Natural killer cell (primary cell): ENCODE measurements around the gene RHOG. TPM values are rescaled to one million over a fixed set of nuclear protein-coding genes. Genes with fewer than 3 reads are reported as not detected.
A peak's percentile ranks its signal among the peaks of the same experiment; 100 is the strongest.

Experiments
- ATAC-seq, 3 donors: fragments of 150-1000 bp in 2 of 3; fragments of 200-7000 bp in 1 of 3; cut with Tn5 transposase; 1 replicate in 1 of 3; 2 replicates in 2 of 3; pipeline ENCODE4 v1.10.0; 2021; ENCODE audit warnings: mild to moderate bottlenecking in 2 of 3, moderate library complexity in 2 of 3
- DNase-seq, 2 donors: peaks; one replicate each; pipeline versions ENCODE4 v3.0.0 to v3.0.0-alpha.2; 2013 to 2021; ENCODE audit warnings: mixed read lengths in 1 of 2
- H3K27ac ChIP-seq: one replicate; pipeline ENCODE4 v1.5.1; 2013; ENCODE audit warnings: mild to moderate bottlenecking, low read length
- H3K27me3 ChIP-seq: one replicate; pipeline ENCODE4 v1.6.1; 2013; ENCODE audit warnings: low read length; ENCODE audit not compliant: control insufficient read depth, insufficient read depth
- H3K36me3 ChIP-seq: one replicate; pipeline ENCODE4 v1.6.1; 2013; ENCODE audit warnings: low read length; ENCODE audit not compliant: control insufficient read depth, insufficient read depth
- H3K4me1 ChIP-seq: one replicate; pipeline ENCODE4 v1.6.1; 2013; ENCODE audit warnings: low read length; ENCODE audit not compliant: control insufficient read depth, insufficient read depth
- H3K4me3 ChIP-seq: one replicate; pipeline ENCODE4 v1.5.1; 2013; ENCODE audit warnings: low read length
- H3K9me3 ChIP-seq: one replicate; pipeline ENCODE4 v1.6.1; 2013; ENCODE audit warnings: low read length; ENCODE audit not compliant: control insufficient read depth, insufficient read depth
- H3K27ac Mint-ChIP-seq, 2 donors: one replicate each; pipeline ENCODE4 v1.8.0; 2022; ENCODE audit warnings: mild to moderate bottlenecking in 2 of 2, mixed read lengths in 2 of 2, moderate library complexity in 1 of 2
- H3K27me3 Mint-ChIP-seq, 2 donors: one replicate each; pipeline ENCODE4 v1.8.0; 2022; ENCODE audit warnings: low read depth in 2 of 2, mixed read lengths in 2 of 2
- H3K36me3 Mint-ChIP-seq: one replicate; pipeline ENCODE4 v1.8.0; 2022; ENCODE audit warnings: mixed read lengths
- H3K4me1 Mint-ChIP-seq, 2 donors: one replicate each; pipeline ENCODE4 v1.8.0; 2022; ENCODE audit warnings: mixed read lengths in 2 of 2
- H3K4me3 Mint-ChIP-seq: one replicate; pipeline ENCODE4 v1.8.0; 2022; ENCODE audit warnings: mild to moderate bottlenecking, moderate library complexity, mixed read lengths
- H3K9me3 Mint-ChIP-seq, 2 donors: one replicate each; pipeline ENCODE4 v1.8.0; 2022; ENCODE audit warnings: mixed read lengths in 2 of 2
- CTCF ChIP-seq: fragments of 200-600 bp; IDR thresholded peaks from one replicate; pipeline ENCODE4 v1.8.0; 2022; ENCODE audit warnings: antibody characterized with exemption
- WGBS: methylation state at CpG from one replicate; pipeline ENCODE4 v1.1.7; 2013; ENCODE audit warnings: missing lambda C conversion rate; ENCODE audit not compliant: insufficient coverage; 5-methylcytosine and 5-hydroxymethylcytosine counted together
- intact Hi-C: fragments of 100-400 bp; cut with micrococcal nuclease; formaldehyde crosslinking; loops from one replicate; pipeline ENCODE4 v1.14.2; 2022
- total RNA-seq, 4 donors: library from RNA; stranded (reverse); fragments of 120-200 nt in 1 of 4; gene quantifications; one replicate each; pipeline versions ENCODE4 v1.2.3 to v1.2.4, GENCODE V29; 2013 to 2022

RHOG gene
- total RNA-seq, 3 donors from 2014 or later (not counting 1 experiment from before 2014, with no cell fraction given): 114 to 145 (median 137) TPM

- WGBS: 73% methylated on average over 1 of the region's 1 CpG
- intact Hi-C loops: no loop called here
- no peak overlapping the region for H3K4me3 Mint-ChIP-seq
- Histone ChIP-seq H3K4me1 (peaks cover 21% of the 10 kb centered on the region), H3K36me3 (no peaks in the 10 kb centered on the region), H3K4me3 (no peak overlapping the region), H3K9me3 (no peaks in the 10 kb centered on the region), H3K27me3 (no peaks in the 10 kb centered on the region), H3K27ac (no peak overlapping the region)
- no peaks in the 10 kb centered on the region for H3K27me3 Mint-ChIP-seq
- H3K9me3 Mint-ChIP-seq: no peaks in the 10 kb centered on the region
- H3K27ac Mint-ChIP-seq: peak overlapping the region; percentile 45 to 59
- no peak for TF ChIP-seq CTCF
- ATAC-seq (no peak), DNase-seq (no peak)
- no peaks in the 10 kb centered on the region for H3K36me3 Mint-ChIP-seq
- H3K4me1 Mint-ChIP-seq: peaks cover 60 to 66% of the 10 kb centered on the region in 2 donors
Observed at GRCh38 chr11:3886985-3887384, 46.2 kb upstream of the RHOG start.

GRCh38 chr11:3885855-3886254 lies 45.1 kb upstream of the RHOG start:
- 92% methylated on average over 6 of the region's 7 CpGs for WGBS
- peaks cover 61 to 71% of the 10 kb centered on the region in 2 donors for H3K4me1 Mint-ChIP-seq
- H3K27me3 Mint-ChIP-seq: no peaks in the 10 kb centered on the region
- H3K36me3 Mint-ChIP-seq: no peaks in the 10 kb centered on the region
- H3K27ac Mint-ChIP-seq: peak overlapping the region in 1 of 2 donors; percentile 68
- no peak overlapping the region for H3K4me3 Mint-ChIP-seq
- ATAC-seq (no peak), DNase-seq (no peak)
- no peaks in the 10 kb centered on the region for H3K9me3 Mint-ChIP-seq
- no peaks in the 10 kb centered on the region for H3K36me3 ChIP-seq
- peaks cover 30% of the 10 kb centered on the region for H3K4me1 ChIP-seq
- intact Hi-C loops: no loop called here
- H3K4me3 ChIP-seq: no peak overlapping the region
- no peaks in the 10 kb centered on the region for H3K27me3 ChIP-seq
- no peaks in the 10 kb centered on the region for H3K9me3 ChIP-seq
- TF ChIP-seq CTCF: no peak
- H3K27ac ChIP-seq: no peak overlapping the region

GRCh38 chr11:3882655-3883054 lies 41.9 kb upstream of the RHOG start:
- Mint-ChIP-seq H3K4me3 (no peak overlapping the region), H3K27ac (peak overlapping the region; percentile 30 to 80), H3K9me3 (no peaks in the 10 kb centered on the region), H3K4me1 (peaks cover 71 to 78% of the 10 kb centered on the region in 2 donors), H3K36me3 (no peaks in the 10 kb centered on the region), H3K27me3 (no peaks in the 10 kb centered on the region)
- H3K9me3 ChIP-seq: no peaks in the 10 kb centered on the region
- H3K36me3 ChIP-seq: no peaks in the 10 kb centered on the region
- peak; percentile 31 for TF ChIP-seq CTCF
- H3K27me3 ChIP-seq: no peaks in the 10 kb centered on the region
- DNase-seq (peak in 1 of 2 donors; percentile 53), ATAC-seq (peak in 2 of 3 donors; percentile 30 to 44)
- no peak overlapping the region for H3K4me3 ChIP-seq
- intact Hi-C loops: loop anchor here (2.0 kb wide), 1 partner anchor 34 kb away; no protein-coding TSS in a partner anchor
- H3K4me1 ChIP-seq: peaks cover 45% of the 10 kb centered on the region
- no peak overlapping the region for H3K27ac ChIP-seq

GRCh38 chr11:3880724-3881123 lies 40.0 kb upstream of the RHOG start:
- no peaks in the 10 kb centered on the region for H3K9me3 Mint-ChIP-seq
- Histone ChIP-seq H3K36me3 (no peaks in the 10 kb centered on the region), H3K27me3 (no peaks in the 10 kb centered on the region), H3K9me3 (no peaks in the 10 kb centered on the region), H3K4me3 (no peak overlapping the region), H3K27ac (peak overlapping the region; percentile 66), H3K4me1 (peaks cover 48% of the 10 kb centered on the region)
- H3K4me1 Mint-ChIP-seq: peaks cover 74 to 81% of the 10 kb centered on the region in 2 donors
- H3K4me3 Mint-ChIP-seq: peak overlapping the region; percentile 18
- peak in 2 of 3 donors; percentile 51 to 54 for ATAC-seq
- no peak for TF ChIP-seq CTCF
- DNase-seq: no peak
- H3K36me3 Mint-ChIP-seq: no peaks in the 10 kb centered on the region
- H3K27ac Mint-ChIP-seq: peak overlapping the region; percentile 89 to 91
- intact Hi-C loops: no loop called here
- H3K27me3 Mint-ChIP-seq: no peaks in the 10 kb centered on the region
- WGBS: 19% methylated on average over 1 of the region's 3 CpGs
